ENCODE measurements around the gene LOXHD1.

LOXHD1 gene

GRCh38 chr18:46536215-46536874 lies 120.7 kb downstream of the LOXHD1 start:
- DNase-seq = peak; percentile 13

- DNase-seq = no peak
These were observed 125.5 kb downstream of the LOXHD1 start for GRCh38 chr18:46531482-46531881.

GRCh38 chr18:46528037-46528436 lies 129.0 kb downstream of the LOXHD1 start:
- DNase-seq = no peak

- no peak for DNase-seq
These were observed 137.2 kb downstream of the LOXHD1 start for GRCh38 chr18:46519870-46520269.

- no peak for DNase-seq
These were observed 138.6 kb downstream of the LOXHD1 start for GRCh38 chr18:46518438-46518837.

- no peak for DNase-seq
These were observed 140.5 kb downstream of the LOXHD1 start for GRCh38 chr18:46516555-46516954.

GRCh38 chr18:46510386-46510785 lies 146.6 kb downstream of the LOXHD1 start:
- no peak for DNase-seq

GRCh38 chr18:46509530-46509929 lies 147.5 kb downstream of the LOXHD1 start:
- DNase-seq = no peak

GRCh38 chr18:46506974-46507586 lies 149.9 kb downstream of the LOXHD1 start:
- DNase-seq = no peak

- DNase-seq = no peak
These were observed 154.6 kb downstream of the LOXHD1 start for GRCh38 chr18:46502444-46502843.

GRCh38 chr18:46497129-46497528 lies 159.9 kb downstream of the LOXHD1 start:
- no peak for DNase-seq

GRCh38 chr18:46488471-46489213 lies 168.4 kb downstream of the LOXHD1 start:
- no peak for DNase-seq

GRCh38 chr18:46485675-46486194 lies 171.3 kb downstream of the LOXHD1 start:
- no peak for DNase-seq

GRCh38 chr18:46484971-46485370 lies 172.0 kb downstream of the LOXHD1 start:
- DNase-seq = no peak

- DNase-seq = no peak
These were observed 174.2 kb downstream of the LOXHD1 start for GRCh38 chr18:46482831-46483230.

- no peak for DNase-seq
These were observed 175.2 kb downstream of the LOXHD1 start for GRCh38 chr18:46481847-46482245.

GRCh38 chr18:46481048-46481846 lies 175.8 kb downstream of the LOXHD1 start:
- peak; percentile 60 for DNase-seq

- no peak for DNase-seq
These were observed 176.8 kb downstream of the LOXHD1 start for GRCh38 chr18:46480226-46480625.

- DNase-seq = no peak
These were observed 178.2 kb downstream of the LOXHD1 start for GRCh38 chr18:46478796-46479195.

GRCh38 chr18:46477425-46478011 lies 179.5 kb downstream of the LOXHD1 start:
- no peak for DNase-seq

- no peak for DNase-seq
These were observed 181.6 kb downstream of the LOXHD1 start for GRCh38 chr18:46475390-46475752.

- DNase-seq = no peak
These were observed 182.3 kb downstream of the LOXHD1 start for GRCh38 chr18:46474487-46475389.
